ENCODE results near the gene NSD2.

Gene NSD2

GRCh38 chr4:1950369-1950768, 79.2 kb downstream of the NSD2 start:
- no peak for DNase-seq

- no peak for DNase-seq
These were observed 81.0 kb downstream of the NSD2 start for GRCh38 chr4:1952058-1952700.

DNA sequence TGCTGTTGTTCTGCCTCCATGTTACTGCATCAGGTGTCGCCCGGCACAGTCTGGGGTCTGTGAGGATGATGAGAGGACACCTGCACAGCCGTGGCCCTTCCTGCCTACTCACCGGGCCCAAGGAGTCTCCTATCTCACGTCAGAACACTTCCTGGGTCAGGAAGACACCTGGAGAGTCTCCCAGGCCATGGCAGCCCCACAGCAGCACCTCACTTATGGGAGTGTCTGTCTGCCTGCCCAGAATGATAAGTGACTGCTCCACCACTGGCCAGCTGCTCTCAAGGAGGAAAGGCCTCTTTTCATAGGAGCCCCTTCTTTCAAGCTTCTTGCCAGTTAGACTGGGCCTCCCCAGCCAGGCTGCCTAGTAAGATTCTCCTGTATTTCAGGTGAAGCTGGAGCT, 81.5 kb downstream of the NSD2 start:
- DNase-seq = no peak

GRCh38 chr4:1953335-1953734, 82.1 kb downstream of the NSD2 start:
- DNase-seq = no peak

GRCh38 chr4:1956631-1957030, 85.4 kb downstream of the NSD2 start:
- no peak for DNase-seq

GRCh38 chr4:1958276-1959103, 87.3 kb downstream of the NSD2 start:
- DNase-seq = no peak

GRCh38 chr4:1959104-1959384, 87.9 kb downstream of the NSD2 start:
- DNase-seq = no peak

- DNase-seq = no peak
These were observed 89.1 kb downstream of the NSD2 start for GRCh38 chr4:1960170-1960825.

DNA sequence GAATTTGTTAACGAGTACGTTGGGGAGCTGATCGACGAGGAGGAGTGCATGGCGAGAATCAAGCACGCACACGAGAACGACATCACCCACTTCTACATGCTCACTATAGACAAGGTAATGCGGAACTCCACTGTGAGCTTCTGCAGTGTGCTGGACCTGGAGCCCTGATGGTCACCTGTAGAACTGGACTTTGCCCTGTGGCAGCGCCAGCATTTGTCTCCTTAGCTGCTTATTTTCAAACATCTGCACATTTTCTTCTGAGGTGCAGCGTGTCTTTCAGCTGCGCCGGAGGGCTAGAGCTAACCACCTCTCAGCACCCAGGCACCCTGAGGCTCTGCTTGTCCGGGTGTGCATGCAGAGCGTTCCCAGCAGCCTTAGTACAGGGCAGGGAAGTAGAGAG, 89.8 kb downstream of the NSD2 start:
- no peak for DNase-seq

DNA sequence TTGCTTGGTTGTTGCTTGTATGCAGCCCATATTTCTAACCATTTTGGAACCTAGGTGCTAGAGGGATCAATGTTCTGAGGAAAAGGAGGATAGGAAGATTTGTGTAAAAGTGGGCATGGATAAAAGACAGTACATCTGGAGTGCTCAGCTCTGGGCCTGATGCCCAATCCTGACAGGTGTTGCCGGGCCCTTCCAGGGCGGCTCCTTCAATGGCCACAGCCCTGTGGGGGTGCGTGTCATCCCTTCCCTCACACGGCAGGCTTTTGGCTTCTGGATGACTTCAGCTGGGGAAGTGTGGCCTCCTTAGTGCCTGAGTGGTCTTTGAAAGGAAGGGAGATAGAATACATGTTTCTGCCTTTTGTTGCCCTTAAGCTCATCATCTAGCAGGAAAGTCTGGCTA, 90.4 kb downstream of the NSD2 start:
- no peak for DNase-seq

DNA sequence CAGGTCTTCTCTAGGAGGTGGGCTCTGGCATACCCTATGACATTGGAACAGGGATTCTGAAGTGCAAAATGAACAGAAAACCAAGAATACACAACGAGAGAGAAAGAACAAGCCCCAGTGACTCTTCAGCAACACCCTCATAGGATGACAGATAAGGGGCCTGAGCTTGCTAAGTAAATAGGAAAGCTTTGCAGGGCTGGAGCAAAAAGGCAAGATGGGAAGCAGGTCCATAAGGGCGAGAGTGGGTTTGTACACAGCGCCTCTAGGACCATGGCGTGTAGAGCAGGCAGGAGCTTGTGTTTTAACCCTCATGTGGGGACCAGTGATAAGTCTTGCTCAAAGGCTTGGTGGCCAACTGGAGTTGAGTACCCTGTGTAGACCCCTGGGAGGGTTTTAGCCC, 91.8 kb downstream of the NSD2 start:
- DNase-seq = no peak

DNA sequence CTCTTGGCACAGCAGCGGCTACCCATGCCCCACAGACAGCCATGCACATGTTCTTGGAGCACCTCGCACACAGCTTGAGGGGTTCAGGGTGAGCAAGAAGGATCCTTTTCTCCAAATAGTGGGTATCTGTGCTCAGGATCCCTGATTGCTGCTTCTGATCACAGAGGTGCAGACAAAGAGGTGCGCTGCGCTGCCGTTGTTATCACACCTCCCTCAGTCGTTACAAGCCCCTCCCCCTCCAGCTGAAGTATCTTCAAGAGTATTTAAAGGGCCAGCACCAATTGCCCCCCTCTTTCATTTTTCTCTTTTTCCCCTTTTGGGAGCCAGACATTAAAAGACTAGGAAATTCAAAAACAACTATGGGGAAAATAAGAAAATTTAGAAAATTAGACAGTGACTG, 93.2 kb downstream of the NSD2 start:
- DNase-seq = no peak

DNA sequence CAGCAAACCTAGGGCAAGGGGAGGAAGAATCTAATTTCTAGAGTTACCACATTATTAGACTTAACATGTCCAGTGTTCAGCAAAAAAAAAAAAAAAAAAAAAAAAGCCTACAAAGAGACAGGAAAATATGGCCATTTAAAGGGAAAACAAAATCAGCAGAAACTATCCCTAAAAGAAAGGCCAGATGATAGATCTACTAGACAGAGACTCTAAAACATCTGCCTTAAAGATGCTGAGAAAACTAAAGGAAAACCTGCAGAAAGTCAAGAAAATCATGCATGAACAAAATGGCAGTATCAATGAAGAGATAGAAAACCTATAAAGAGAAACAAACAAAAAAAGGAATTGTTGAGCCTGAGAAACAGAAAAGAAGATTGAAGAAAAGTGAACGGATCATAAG, 93.8 kb downstream of the NSD2 start:
- no peak for DNase-seq

DNA sequence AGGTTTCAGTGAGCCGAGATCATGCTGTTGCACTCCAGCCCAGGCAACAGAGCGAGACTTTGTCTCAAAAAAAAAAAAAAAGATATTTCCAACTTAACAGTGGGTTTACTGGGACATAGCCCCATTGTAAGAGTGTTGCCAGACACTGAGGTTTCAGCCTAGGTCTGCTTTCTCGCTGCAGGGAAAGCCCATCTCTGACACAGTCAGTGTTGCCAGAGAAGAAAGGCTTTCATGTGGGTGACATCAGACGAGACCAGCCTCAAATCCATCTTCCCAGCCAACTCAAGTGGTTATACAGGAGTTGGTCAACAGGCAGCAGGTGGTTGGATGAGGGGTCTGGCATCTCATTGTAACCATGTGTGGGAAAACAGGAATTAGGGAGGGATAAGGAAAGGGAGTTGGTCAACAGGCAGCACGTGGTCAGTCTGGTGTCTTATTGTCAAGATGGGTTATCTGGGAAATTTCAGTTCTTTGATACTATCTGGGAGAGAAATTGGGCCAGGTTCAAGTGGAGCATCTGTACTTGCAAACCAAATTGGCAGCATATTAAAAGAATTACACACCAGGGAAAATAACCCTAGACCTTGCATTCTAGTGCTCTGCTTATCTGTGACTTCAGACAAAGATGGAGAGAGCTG, 96.4 kb downstream of the NSD2 start:
- peak; percentile 23 for DNase-seq

DNA sequence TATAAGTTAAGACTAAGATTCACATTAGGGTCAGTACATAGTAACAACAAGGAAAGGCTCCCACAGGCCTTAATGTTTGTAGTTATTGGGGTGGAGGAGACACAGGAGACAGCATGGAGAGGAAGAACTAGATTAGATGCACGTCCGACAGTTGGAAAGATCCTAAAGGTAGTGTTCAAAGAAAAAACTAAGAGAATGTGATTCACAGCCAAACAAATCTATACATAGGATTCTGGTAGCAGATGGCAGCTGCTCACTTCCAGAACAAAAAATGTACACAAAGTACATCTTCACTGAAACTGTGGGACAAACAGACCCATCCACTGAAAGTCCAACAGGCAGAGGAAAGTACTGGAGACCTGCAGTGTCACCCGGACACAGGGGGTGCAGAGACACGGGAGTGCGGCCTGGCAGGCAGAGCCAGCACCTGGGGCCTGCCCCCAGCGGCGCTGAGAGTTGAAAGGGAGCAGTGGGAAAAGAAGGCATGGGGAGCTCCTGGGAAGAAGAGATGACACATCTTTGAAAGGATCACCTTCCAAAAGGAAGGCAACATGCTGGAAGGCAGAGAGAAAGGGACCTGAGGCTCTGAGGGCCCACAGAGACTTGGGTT, 97.6 kb downstream of the NSD2 start:
- no peak for DNase-seq

GRCh38 chr4:1969928-1970723, 98.9 kb downstream of the NSD2 start:
- DNase-seq = no peak

GRCh38 chr4:1970926-1971325, 99.7 kb downstream of the NSD2 start:
- no peak for DNase-seq

GRCh38 chr4:1971456-1972200, 100.4 kb downstream of the NSD2 start:
- DNase-seq = no peak

GRCh38 chr4:1972414-1972813, 101.2 kb downstream of the NSD2 start:
- DNase-seq = no peak

- no peak for DNase-seq
These were observed 102.0 kb downstream of the NSD2 start for GRCh38 chr4:1973218-1973617.

GRCh38 chr4:1973661-1974060, 102.5 kb downstream of the NSD2 start:
- no peak for DNase-seq

- DNase-seq = no peak
These were observed 103.6 kb downstream of the NSD2 start for GRCh38 chr4:1974840-1975239.
